Vagina (tissue), 2 donors: ENCODE data around the gene A1CF. TPM values are rescaled to one million over a fixed set of nuclear protein-coding genes. Genes with fewer than 3 reads are reported as not detected.

ENCODE experiments used
- DNase-seq, 2 donors: peaks; one replicate each; pipeline ENCODE4 v3.0.0-alpha.2; 2017; ENCODE audit errors: extremely low spot score in 2 of 2
- H3K27ac ChIP-seq: fragments of 200-600 bp; sonication (generic); one replicate; pipeline ENCODE4 v1.5.1; 2019
- H3K27me3 ChIP-seq: fragments of 200-600 bp; sonication (generic); one replicate; pipeline ENCODE4 v1.5.1; 2019
- H3K36me3 ChIP-seq, 2 donors: fragments of 200-600 bp; sonication (generic); one replicate each; pipeline ENCODE4 v1.5.1; 2017 to 2019
- H3K4me1 ChIP-seq: fragments of 200-600 bp; sonication (generic); one replicate; pipeline ENCODE4 v1.5.1; 2019
- H3K4me3 ChIP-seq, 2 donors: fragments of 200-600 bp; sonication (generic); 1 replicate in 1 of 2; 2 replicates in 1 of 2; pipeline ENCODE4 v1.5.1; 2016 to 2019
- H3K9me3 ChIP-seq: fragments of 200-600 bp; sonication (generic); one replicate; pipeline ENCODE4 v1.5.1; 2019
- CTCF ChIP-seq, 3 experiments: fragments of 450-650 bp in 2 of 3; fragments of 200-600 bp in 1 of 3; sonication (generic) in 1 of 3; IDR thresholded peaks; one replicate each; pipeline ENCODE4 v1.5.1; 2017 to 2019; ENCODE audit warnings: antibody characterized with exemption in 3 of 3, mild to moderate bottlenecking in 2 of 3, moderate library complexity in 2 of 3
- POLR2A ChIP-seq, 2 donors: fragments of 450-650 bp; IDR thresholded peaks; one replicate each; pipeline ENCODE4 v1.6.1; 2017; ENCODE audit warnings: antibody characterized with exemption in 2 of 2, mild to moderate bottlenecking in 2 of 2, moderate library complexity in 2 of 2
- POLR2AphosphoS5 ChIP-seq, 2 donors: sonication (generic); formaldehyde crosslinking; IDR thresholded peaks; one replicate each; pipeline ENCODE4 v1.9.0; 2017; ENCODE audit warnings: antibody characterized with exemption in 2 of 2, mild to moderate bottlenecking in 2 of 2, low read depth in 1 of 2; ENCODE audit not compliant: insufficient read depth in 1 of 2
- intact Hi-C: fragments of 100-400 bp; cut with DNase I; formaldehyde crosslinking; loops from one replicate; pipeline ENCODE4 v1.15.1; 2023
- total RNA-seq: library from RNA; depleted of rRNA; stranded (reverse); fragments of >200 nt; gene quantifications from one replicate; pipeline ENCODE4 v1.2.3, GENCODE V29; 2016

A1CF gene
- total RNA-seq, 1 donor from 2014 or later = not detected

- Histone ChIP-seq H3K4me3 (no peak overlapping the region), H3K36me3 (no peaks in the 10 kb centered on the region), H3K27me3 (no peaks in the 10 kb centered on the region), H3K27ac (no peak overlapping the region), H3K9me3 (no peaks in the 10 kb centered on the region), H3K4me1 (no peaks in the 10 kb centered on the region)
- intact Hi-C loops = no loop called here
- no peak for DNase-seq
- TF ChIP-seq POLR2A (IDR thresholded peaks at IDR 0.05) (no peak), CTCF (IDR thresholded peaks at IDR 0.05) (no peak), POLR2AphosphoS5 (IDR thresholded peaks at IDR 0.05; ENCODE audit: insufficient read depth in 1 of 2, low read depth in 1 of 2) (no peak)
Observed at GRCh38 chr10:50862719-50863118, 22.7 kb downstream of the A1CF start.

GRCh38 chr10:50861370-50861769 is 24.1 kb downstream of the A1CF start:
- Histone ChIP-seq H3K27me3 (no peaks in the 10 kb centered on the region), H3K27ac (no peak overlapping the region), H3K36me3 (no peaks in the 10 kb centered on the region), H3K4me1 (no peaks in the 10 kb centered on the region), H3K4me3 (no peak overlapping the region), H3K9me3 (no peaks in the 10 kb centered on the region)
- TF ChIP-seq CTCF (IDR thresholded peaks at IDR 0.05) = no peak
- no peak for TF ChIP-seq POLR2AphosphoS5 (IDR thresholded peaks at IDR 0.05; ENCODE audit: insufficient read depth in 1 of 2, low read depth in 1 of 2)
- no peak for TF ChIP-seq POLR2A (IDR thresholded peaks at IDR 0.05)
- DNase-seq = no peak
- intact Hi-C loops = no loop called here

GRCh38 chr10:50857579-50857978 is 27.8 kb downstream of the A1CF start:
- no peaks in the 10 kb centered on the region for H3K4me1 ChIP-seq
- intact Hi-C loops = no loop called here
- H3K36me3 ChIP-seq = no peaks in the 10 kb centered on the region
- TF ChIP-seq POLR2A (IDR thresholded peaks at IDR 0.05) = no peak
- TF ChIP-seq POLR2AphosphoS5 (IDR thresholded peaks at IDR 0.05; ENCODE audit: insufficient read depth in 1 of 2, low read depth in 1 of 2) = no peak
- no peak for TF ChIP-seq CTCF (IDR thresholded peaks at IDR 0.05)
- no peak overlapping the region for H3K4me3 ChIP-seq
- no peak for DNase-seq
- H3K9me3 ChIP-seq = no peaks in the 10 kb centered on the region
- no peaks in the 10 kb centered on the region for H3K27me3 ChIP-seq
- no peak overlapping the region for H3K27ac ChIP-seq

- Histone ChIP-seq H3K27me3 (no peaks in the 10 kb centered on the region), H3K27ac (no peak overlapping the region), H3K9me3 (no peaks in the 10 kb centered on the region), H3K4me1 (no peaks in the 10 kb centered on the region), H3K4me3 (no peak overlapping the region), H3K36me3 (no peaks in the 10 kb centered on the region)
- DNase-seq = no peak
- intact Hi-C loops = no loop called here
- TF ChIP-seq POLR2AphosphoS5 (IDR thresholded peaks at IDR 0.05; ENCODE audit: insufficient read depth in 1 of 2, low read depth in 1 of 2) = no peak
- TF ChIP-seq CTCF (IDR thresholded peaks at IDR 0.05) = no peak
- no peak for TF ChIP-seq POLR2A (IDR thresholded peaks at IDR 0.05)
Observed at GRCh38 chr10:50855461-50855860, 30.0 kb downstream of the A1CF start.

GRCh38 chr10:50855015-50855414 is 30.4 kb downstream of the A1CF start:
- intact Hi-C loops = no loop called here

More at GRCh38 chr10:50855015-50855414, 30.4 kb downstream of the A1CF start:
- H3K27ac ChIP-seq = no peak overlapping the region
- TF ChIP-seq POLR2AphosphoS5 (IDR thresholded peaks at IDR 0.05; ENCODE audit: insufficient read depth in 1 of 2, low read depth in 1 of 2) = no peak
- no peak for TF ChIP-seq POLR2A (IDR thresholded peaks at IDR 0.05)
- no peak for TF ChIP-seq CTCF (IDR thresholded peaks at IDR 0.05)
- DNase-seq = no peak
- no peak overlapping the region for H3K4me3 ChIP-seq
- no peaks in the 10 kb centered on the region for H3K9me3 ChIP-seq
- H3K36me3 ChIP-seq = no peaks in the 10 kb centered on the region
- no peaks in the 10 kb centered on the region for H3K4me1 ChIP-seq
- no peaks in the 10 kb centered on the region for H3K27me3 ChIP-seq
